Transverse colon (tissue), 4 donors: ENCODE results near the gene HHEX. TPM values are rescaled to one million over a fixed set of nuclear protein-coding genes. Genes with fewer than 3 reads are reported as not detected.

Source experiments
- DNase-seq: peaks from one replicate; pipeline ENCODE4 v3.0.0-alpha.2; 2019
- H3K27ac ChIP-seq, 4 donors: fragments of 200-600 bp; sonication (generic); 2 replicates each; pipeline ENCODE4 v1.5.1; 2016 to 2018; ENCODE audit warnings: inconsistent platforms in 4 of 4
- H3K27me3 ChIP-seq: fragments of 200-600 bp; sonication (generic); 2 replicates; pipeline ENCODE4 v1.5.1; 2017; ENCODE audit warnings: inconsistent platforms
- H3K36me3 ChIP-seq, 4 donors: fragments of 200-600 bp; sonication (generic); 2 replicates each; pipeline ENCODE4 v1.5.1; 2017 to 2019; ENCODE audit warnings: inconsistent platforms in 4 of 4
- H3K4me1 ChIP-seq, 4 donors: fragments of 200-600 bp; sonication (generic); 2 replicates each; pipeline ENCODE4 v1.5.1; 2017 to 2020; ENCODE audit warnings: inconsistent platforms in 4 of 4
- H3K4me3 ChIP-seq, 4 donors: fragments of 200-600 bp; sonication (generic); 1 replicate in 1 of 4; 2 replicates in 3 of 4; pipeline versions ENCODE4 v1.5.1 to v1.6.1; 2017 to 2019; ENCODE audit warnings: inconsistent platforms in 4 of 4
- H3K9me3 ChIP-seq, 2 donors: fragments of 200-600 bp; sonication (generic); 2 replicates each; pipeline ENCODE4 v1.5.1; 2017 to 2019; ENCODE audit warnings: inconsistent platforms in 2 of 2
- CTCF ChIP-seq, 5 experiments: fragments of 200-600 bp in 3 of 5; fragments of 450-650 bp in 2 of 5; sonication (generic) in 3 of 5; IDR thresholded peaks; 1 replicate in 2 of 5; 2 replicates in 3 of 5; pipeline ENCODE4 v1.5.1; 2016 to 2017; ENCODE audit warnings: antibody characterized with exemption in 5 of 5, inconsistent platforms in 3 of 5, mild to moderate bottlenecking in 2 of 5, moderate library complexity in 1 of 5
- EP300 ChIP-seq: sonication (generic); formaldehyde crosslinking; IDR thresholded peaks from one replicate; pipeline ENCODE4 v1.6.1; 2017; ENCODE audit warnings: antibody characterized with exemption, low read depth
- POLR2A ChIP-seq: fragments of 450-650 bp; IDR thresholded peaks from one replicate; pipeline ENCODE4 v1.6.1; 2016; ENCODE audit warnings: antibody characterized with exemption, mild to moderate bottlenecking, moderate library complexity
- POLR2AphosphoS5 ChIP-seq, 3 donors: sonication (generic); formaldehyde crosslinking; IDR thresholded peaks; one replicate each; pipeline ENCODE4 v1.6.1; 2016; ENCODE audit warnings: antibody characterized with exemption in 3 of 3
- WGBS, 2 donors: methylation state at CpG; one replicate each; pipeline ENCODE4 v1.1.5; 2018; ENCODE audit warnings: low coverage in 1 of 2; 5-methylcytosine and 5-hydroxymethylcytosine counted together
- in situ Hi-C, 4 donors: fragments of 200-750 bp; cut with MboI; loops; one replicate each; pipeline versions ENCODE4 v1.15.0 to v1.15.1; 2017; ENCODE audit warnings: low sequenced_read_pairs in 3 of 4, low pct_ligation_motif_present in 1 of 4, low pct_unique_long_range_greater_than_20kb in 1 of 4
- intact Hi-C: fragments of 100-400 bp; cut with DNase I; formaldehyde crosslinking; loops from one replicate; pipeline ENCODE4 v1.15.1; 2023; ENCODE audit warnings: low total_unique reads
- total RNA-seq, 4 donors: library from RNA; depleted of rRNA; stranded (reverse); fragments of >200 nt; gene quantifications; one replicate each; pipeline ENCODE4 v1.1.0, GENCODE V29; 2016

Gene HHEX
- total RNA-seq, 4 donors from 2014 or later = 0.80 to 7.9 (median 4.8) TPM

GRCh38 chr10:92696606-92697383, 7.0 kb downstream of the HHEX start:
- H3K4me3 ChIP-seq = no peak overlapping the region
- H3K9me3 ChIP-seq = no peaks in the 10 kb centered on the region
- 36 to 88% methylated on average over 2 to 7 of the region's 7 CpGs for WGBS, 2 donors
- peaks cover 0 to 24% (median 5%) of the 10 kb centered on the region in 4 donors for H3K4me1 ChIP-seq
- intact Hi-C loops (no loop called here), in situ Hi-C loops (no loop called here)
- peaks cover 85% of the 10 kb centered on the region for H3K27me3 ChIP-seq
- TF ChIP-seq CTCF (IDR thresholded peaks at IDR 0.05) (no peak), EP300 (no peak), POLR2AphosphoS5 (IDR thresholded peaks at IDR 0.05) (no peak), POLR2A (no peak)
- no peaks in the 10 kb centered on the region for H3K36me3 ChIP-seq
- peak overlapping the region in 1 of 4 donors; percentile 19 for H3K27ac ChIP-seq
- DNase-seq = no peak

DNA sequence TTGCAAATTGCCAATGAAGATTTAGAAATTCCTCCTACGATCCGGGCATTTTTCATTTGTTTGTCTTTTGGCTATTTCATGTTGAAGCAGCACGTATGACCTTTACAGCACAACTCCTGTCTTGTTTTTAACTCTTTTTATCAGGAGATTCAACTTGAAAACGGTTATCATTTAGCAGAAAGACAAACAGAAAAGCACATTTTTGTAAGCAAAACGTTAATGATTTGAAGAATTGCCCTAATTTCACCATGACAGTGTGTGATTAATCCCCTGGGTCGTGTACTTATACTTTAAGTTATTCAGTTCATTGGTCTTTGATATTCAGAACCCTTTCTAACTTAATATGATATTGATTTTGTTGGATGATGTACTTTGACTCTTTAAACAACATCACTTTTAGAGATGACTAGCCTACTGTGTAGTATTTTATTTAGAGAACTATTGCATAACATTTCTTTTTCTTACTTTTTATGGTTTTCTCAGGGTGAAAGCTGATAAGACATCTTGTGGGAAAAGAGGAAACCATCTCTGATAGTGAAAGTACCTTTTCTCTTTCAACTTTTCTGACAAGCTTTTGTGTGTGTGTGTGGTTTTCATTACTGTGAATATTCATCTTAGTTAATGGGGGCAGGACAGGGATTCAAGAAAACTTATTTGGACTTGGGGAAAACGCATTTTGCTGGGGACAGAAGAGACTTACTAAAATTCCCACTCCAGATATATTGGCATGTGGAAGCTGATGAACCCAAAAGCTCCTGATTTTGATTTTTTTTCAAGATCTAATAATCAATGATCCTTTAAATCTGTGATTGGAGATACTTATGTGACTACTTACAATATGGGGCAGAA, 8.1 kb downstream of the HHEX start:
- no peaks in the 10 kb centered on the region for H3K36me3 ChIP-seq
- no peaks in the 10 kb centered on the region for H3K9me3 ChIP-seq
- intact Hi-C loops = no loop called here
- TF ChIP-seq POLR2AphosphoS5 (IDR thresholded peaks at IDR 0.05) (no peak), CTCF (IDR thresholded peaks at IDR 0.05) (no peak), POLR2A (no peak), EP300 (no peak)
- DNase-seq = no peak
- H3K4me3 ChIP-seq = no peak overlapping the region
- H3K27ac ChIP-seq = no peak overlapping the region
- in situ Hi-C loops = no loop called here
- WGBS, 2 donors = 40 to 42% methylated on average over 7 of the region's 7 CpGs
- H3K27me3 ChIP-seq = peaks cover 74% of the 10 kb centered on the region
- peaks cover 0 to 18% (median 5%) of the 10 kb centered on the region in 4 donors for H3K4me1 ChIP-seq

DNA sequence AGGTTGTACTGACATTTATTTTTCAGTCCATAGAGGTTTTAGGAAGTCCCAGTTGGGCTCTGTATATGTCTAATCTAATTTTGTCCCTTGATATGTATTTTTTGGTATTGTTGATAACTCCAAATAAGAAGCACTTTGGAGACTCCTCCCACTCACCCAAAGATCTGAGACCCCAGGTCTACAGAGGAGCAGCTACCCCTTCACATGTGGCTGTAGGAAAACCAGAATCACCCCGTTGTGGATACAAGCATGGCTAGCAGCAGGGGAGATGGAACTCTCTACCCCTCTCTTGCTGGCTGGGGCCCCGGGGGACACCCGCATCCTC, 9.4 kb downstream of the HHEX start:
- intact Hi-C loops = no loop called here
- TF ChIP-seq POLR2A (no peak), EP300 (no peak), POLR2AphosphoS5 (IDR thresholded peaks at IDR 0.05) (no peak), CTCF (IDR thresholded peaks at IDR 0.05) (no peak)
- Histone ChIP-seq H3K4me1 (peaks cover 0 to 14% (median 5%) of the 10 kb centered on the region in 4 donors), H3K9me3 (no peaks in the 10 kb centered on the region), H3K4me3 (peak overlapping the region in 3 of 4 donors; percentile 6 to 45 (median 31)), H3K27me3 (peaks cover 68% of the 10 kb centered on the region), H3K27ac (peak overlapping the region; percentile 2 to 60 (median 15)), H3K36me3 (no peaks in the 10 kb centered on the region)
- 8% methylated on average over 3 of the region's 3 CpGs; no CpG with 5 or more reads in 1 of the 2 donors for WGBS, 2 donors
- in situ Hi-C loops = no loop called here
- DNase-seq = no peak
